ENCODE data around the gene SLITRK6.

SLITRK6 gene

GRCh38 chr13:85828094-85828684, 29.0 kb upstream of the SLITRK6 start:
- TF ChIP-seq FOXM1 (IDR thresholded peaks at IDR 0.05; ENCODE audit: borderline replicate concordance, low read depth) (no peak), ZBTB7A (IDR thresholded peaks at IDR 0.05; ENCODE audit: low read depth) (no peak), RAD21 (IDR thresholded peaks at IDR 0.05; ENCODE audit: low read depth) (peak; percentile 39), MAX (IDR thresholded peaks at IDR 0.05) (no peak)

- no peak for TF ChIP-seq MAX (IDR thresholded peaks at IDR 0.05)
- no peak for TF ChIP-seq ZBTB7A (IDR thresholded peaks at IDR 0.05; ENCODE audit: low read depth)
Observed at GRCh38 chr13:85825454-85825853, 26.2 kb upstream of the SLITRK6 start.

- TF ChIP-seq TAF1 (IDR thresholded peaks at IDR 0.05; ENCODE audit: low read depth) (no peak), RAD21 (IDR thresholded peaks at IDR 0.05; ENCODE audit: low read depth) (no peak), EGR1 (IDR thresholded peaks at IDR 0.05) (no peak), CEBPB (IDR thresholded peaks at IDR 0.05) (no peak), NFIC (IDR thresholded peaks at IDR 0.05) (no peak), CREB1 (IDR thresholded peaks at IDR 0.05; ENCODE audit: low read depth) (no peak), ZBTB7A (IDR thresholded peaks at IDR 0.05; ENCODE audit: low read depth) (no peak), MAX (IDR thresholded peaks at IDR 0.05) (no peak), REST (IDR thresholded peaks at IDR 0.05; ENCODE audit: low read depth) (no peak), YY1 (IDR thresholded peaks at IDR 0.05; ENCODE audit: low read depth) (no peak), TEAD4 (IDR thresholded peaks at IDR 0.05) (no peak), USF1 (IDR thresholded peaks at IDR 0.05) (no peak), EP300 (IDR thresholded peaks at IDR 0.05; ENCODE audit: borderline replicate concordance) (no peak), TCF12 (IDR thresholded peaks at IDR 0.05; ENCODE audit: low read depth) (no peak), FOXM1 (IDR thresholded peaks at IDR 0.05; ENCODE audit: borderline replicate concordance, low read depth) (no peak)
Observed at GRCh38 chr13:85823832-85824231, 24.6 kb upstream of the SLITRK6 start.

- TF ChIP-seq MAX (IDR thresholded peaks at IDR 0.05) (no peak), USF1 (IDR thresholded peaks at IDR 0.05) (no peak), ZBTB7A (IDR thresholded peaks at IDR 0.05; ENCODE audit: low read depth) (no peak), TAF1 (IDR thresholded peaks at IDR 0.05; ENCODE audit: low read depth) (no peak), CREB1 (IDR thresholded peaks at IDR 0.05; ENCODE audit: low read depth) (no peak), NFIC (IDR thresholded peaks at IDR 0.05) (no peak), RAD21 (IDR thresholded peaks at IDR 0.05; ENCODE audit: low read depth) (no peak), TCF12 (IDR thresholded peaks at IDR 0.05; ENCODE audit: low read depth) (no peak), EGR1 (IDR thresholded peaks at IDR 0.05) (no peak), TEAD4 (IDR thresholded peaks at IDR 0.05) (no peak), FOXM1 (IDR thresholded peaks at IDR 0.05; ENCODE audit: borderline replicate concordance, low read depth) (no peak), REST (IDR thresholded peaks at IDR 0.05; ENCODE audit: low read depth) (no peak), CEBPB (IDR thresholded peaks at IDR 0.05) (no peak), EP300 (IDR thresholded peaks at IDR 0.05; ENCODE audit: borderline replicate concordance) (no peak), YY1 (IDR thresholded peaks at IDR 0.05; ENCODE audit: low read depth) (no peak)
Observed at GRCh38 chr13:85819513-85819912, 20.3 kb upstream of the SLITRK6 start.

- TF ChIP-seq EP300 (IDR thresholded peaks at IDR 0.05; ENCODE audit: borderline replicate concordance) = no peak
- peak; percentile 29; the same call in 1 of the 2 replicates for TF ChIP-seq RAD21 (IDR thresholded peaks at IDR 0.05; ENCODE audit: low read depth)
Observed at GRCh38 chr13:85816413-85816812, 17.2 kb upstream of the SLITRK6 start.

- no peak for TF ChIP-seq CEBPB (IDR thresholded peaks at IDR 0.05)
Observed at GRCh38 chr13:85812282-85812681, 13.1 kb upstream of the SLITRK6 start.

Data from Ishikawa (cell line).